ENCODE results near the gene SMCP.

SMCP gene, protein sequence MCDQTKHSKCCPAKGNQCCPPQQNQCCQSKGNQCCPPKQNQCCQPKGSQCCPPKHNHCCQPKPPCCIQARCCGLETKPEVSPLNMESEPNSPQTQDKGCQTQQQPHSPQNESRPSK

DNA sequence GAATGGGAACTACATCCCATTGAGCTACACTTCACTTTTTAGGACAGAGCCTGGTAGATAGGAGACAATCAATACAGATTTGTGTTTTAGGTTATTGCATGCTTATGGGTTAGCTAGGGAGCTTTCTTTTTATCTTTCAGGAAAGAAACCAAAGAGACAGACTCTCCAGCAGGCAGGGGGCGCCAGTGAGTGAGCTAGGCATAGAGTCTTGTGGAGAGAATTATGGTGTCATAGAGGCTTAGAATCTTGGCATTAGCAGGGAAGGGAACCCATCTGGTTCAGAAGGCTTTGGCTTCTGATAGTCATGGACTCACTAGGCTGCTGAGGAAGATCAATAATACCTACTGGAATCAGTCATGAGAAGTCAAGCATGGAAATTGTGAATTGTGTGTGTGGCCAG is at the start of gene SMCP:
Gene SMCP, plus strand, starts transcription at position 281 of the 400 bp plus-strand sequence. CDS start 6,101 bp downstream, outside the sequence.
- DNase-seq (ENCODE audit: low spot score): no peak

DNA sequence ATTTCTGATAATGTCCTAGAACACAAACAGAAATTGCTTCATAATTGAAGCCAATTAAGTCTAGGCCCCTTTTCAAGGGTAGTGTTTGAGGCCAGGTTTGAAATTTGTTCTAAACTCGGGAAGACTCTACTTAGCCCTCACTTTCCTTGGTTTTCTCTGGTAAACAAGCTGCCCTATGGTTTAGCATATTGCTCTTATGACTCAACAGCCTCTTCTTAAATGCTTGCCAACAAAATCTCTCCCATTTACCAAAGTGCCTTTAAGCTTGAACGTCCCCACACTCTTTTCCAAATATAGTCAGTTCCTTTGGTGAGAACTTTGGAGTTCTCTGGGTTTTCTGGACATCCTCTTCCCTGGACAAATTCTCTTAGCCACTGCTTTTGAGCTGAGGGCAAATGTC is 41.3 kb upstream of the SMCP start:
- no peak for DNase-seq (ENCODE audit: low spot score)

DNA sequence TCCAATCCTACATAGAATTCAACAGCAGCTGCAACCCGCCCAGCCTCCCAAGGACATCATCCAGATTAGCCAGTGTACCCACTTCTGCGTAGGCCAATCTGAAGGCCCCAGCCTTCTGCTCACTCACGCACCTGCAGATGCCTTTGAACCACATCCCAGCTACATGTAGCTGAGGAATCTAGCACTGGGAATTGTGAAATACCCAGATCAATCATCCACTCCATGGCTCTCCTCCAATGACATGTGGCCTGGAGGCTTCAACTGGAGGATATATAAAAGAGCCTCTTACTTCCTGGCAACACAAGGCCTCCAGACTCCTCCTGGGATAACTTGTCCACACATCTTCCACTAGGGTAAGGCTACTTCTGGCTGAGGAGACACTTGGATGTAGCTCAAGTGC is 35.6 kb upstream of the SMCP start, which contains the start of gene LCE6A:
Gene LCE6A, plus strand, starts transcription at position 301 of the 400 bp plus-strand sequence. CDS start 665 bp downstream, outside the sequence.
- DNase-seq (ENCODE audit: low spot score): no peak

DNA sequence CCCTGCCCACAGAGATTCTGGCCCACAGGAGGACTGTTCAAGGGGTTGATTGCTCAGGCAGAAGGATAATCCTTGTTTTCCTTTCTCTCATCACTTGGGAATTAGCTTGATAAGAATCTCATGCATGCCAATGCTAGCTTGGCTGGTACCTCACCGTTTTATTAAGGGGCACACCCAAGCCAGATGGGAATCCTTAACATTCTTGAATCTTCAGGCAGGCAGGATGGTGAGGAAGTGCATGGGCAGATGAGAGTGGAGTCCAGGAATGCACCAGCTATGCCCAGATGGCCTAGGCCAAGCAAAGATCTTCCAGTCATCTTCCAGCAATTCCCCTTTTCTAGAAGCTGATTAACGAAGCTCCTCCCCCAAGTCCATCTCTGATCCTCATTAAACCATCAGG is 22.5 kb upstream of the SMCP start:
- DNase-seq (ENCODE audit: low spot score): no peak

DNA sequence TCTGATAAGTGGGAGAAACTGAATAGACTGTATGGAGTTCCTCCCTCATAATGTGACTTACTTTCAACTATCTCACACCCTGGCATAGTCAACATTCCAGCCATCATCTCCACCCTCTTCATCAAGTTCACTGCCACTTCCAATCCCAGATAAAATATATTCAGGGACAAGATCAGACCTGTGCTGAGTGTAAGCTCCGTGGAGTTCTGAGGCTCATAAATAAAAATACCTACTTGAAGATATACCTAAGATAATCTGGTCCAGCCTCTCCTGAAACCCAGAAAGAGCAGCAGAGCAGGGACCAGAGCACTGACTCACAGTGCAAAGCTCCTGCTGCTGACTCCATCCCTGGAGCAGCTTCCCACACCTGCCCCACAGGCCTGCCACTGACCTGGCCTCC is 20.1 kb upstream of the SMCP start:
- DNase-seq (ENCODE audit: low spot score): no peak

DNA sequence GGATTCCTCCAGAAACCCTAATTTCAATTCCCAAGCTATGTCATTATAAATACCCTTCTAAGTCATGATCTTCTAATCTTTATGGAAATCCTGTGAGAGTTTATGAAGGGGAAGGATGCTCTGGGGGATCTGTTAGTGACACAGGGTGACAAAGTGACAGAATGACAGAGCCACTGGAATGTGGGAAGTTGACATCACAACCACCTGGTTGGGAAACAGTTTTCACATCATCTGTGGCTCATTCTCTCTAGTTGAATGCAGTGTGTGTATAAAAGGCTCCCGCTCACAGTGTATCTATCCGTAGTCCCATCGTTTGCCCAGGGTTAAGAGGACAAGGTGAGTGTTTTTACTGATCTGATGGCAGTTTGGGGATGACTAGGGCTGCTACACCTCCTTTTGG is 18.4 kb upstream of the SMCP start, which contains the start of gene LCE7A:
Gene LCE7A, plus strand, starts transcription at position 301 of the 400 bp plus-strand sequence. CDS start 702 bp downstream, outside the sequence.
- no peak for DNase-seq (ENCODE audit: low spot score)

DNA sequence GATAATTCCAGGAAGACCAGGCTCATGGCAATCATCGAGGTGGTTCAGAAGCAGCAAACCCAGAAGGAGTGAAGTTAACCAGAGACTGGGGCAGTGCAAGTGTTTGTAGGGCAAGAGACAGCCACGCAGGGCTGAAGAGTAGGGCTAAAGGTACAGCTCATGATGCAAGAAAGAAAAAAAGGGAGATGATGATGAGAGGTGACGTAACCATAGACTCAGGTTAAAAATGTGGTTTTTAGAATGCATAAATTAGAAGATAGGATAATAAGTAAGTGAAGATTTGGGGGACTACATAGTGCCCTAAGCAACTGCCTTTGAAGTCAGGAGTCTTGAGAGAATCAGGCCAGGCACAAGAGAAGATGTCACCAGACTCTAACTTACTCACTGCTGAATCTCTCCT is 18.0 kb upstream of the SMCP start:
- no peak for DNase-seq (ENCODE audit: low spot score)

DNA sequence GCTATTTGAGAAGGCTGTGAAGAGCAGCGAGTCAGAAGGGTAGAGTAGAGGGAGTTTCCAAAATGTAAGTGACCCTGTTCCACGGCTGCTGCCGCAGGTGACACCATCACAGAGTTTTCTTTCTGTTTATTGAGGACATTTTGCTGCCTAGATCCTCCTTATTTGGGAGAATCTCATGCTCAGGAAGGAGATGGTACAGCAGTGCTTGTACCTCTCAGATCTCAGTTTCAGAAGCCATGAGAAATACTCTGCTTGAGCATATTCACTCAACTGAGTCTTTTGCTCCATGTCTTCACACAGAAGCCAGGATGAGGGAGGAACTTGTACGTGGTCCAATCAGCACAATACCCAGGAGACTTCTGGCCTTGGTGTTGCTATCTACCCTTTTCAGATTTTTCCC is 16.7 kb upstream of the SMCP start:
- DNase-seq (ENCODE audit: low spot score): no peak

DNA sequence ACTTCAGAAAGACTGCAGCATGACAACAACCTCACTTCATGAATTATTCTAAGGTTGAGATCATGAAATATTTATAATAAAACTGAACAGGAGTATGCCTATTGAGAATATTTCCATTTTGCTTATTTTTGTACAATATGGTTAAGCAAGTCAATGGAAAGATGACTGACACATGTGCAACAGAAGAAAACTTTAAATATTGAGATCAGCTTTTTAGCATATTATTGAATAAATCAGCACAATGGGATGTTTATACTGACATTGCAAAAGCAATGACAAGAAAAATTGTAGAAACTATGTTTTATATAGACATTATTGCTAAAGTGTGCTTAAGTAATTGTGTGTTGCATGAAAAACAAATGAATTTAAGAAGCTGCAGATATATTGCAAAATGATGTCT is 13.7 kb upstream of the SMCP start:
- no peak for DNase-seq (ENCODE audit: low spot score)

DNA sequence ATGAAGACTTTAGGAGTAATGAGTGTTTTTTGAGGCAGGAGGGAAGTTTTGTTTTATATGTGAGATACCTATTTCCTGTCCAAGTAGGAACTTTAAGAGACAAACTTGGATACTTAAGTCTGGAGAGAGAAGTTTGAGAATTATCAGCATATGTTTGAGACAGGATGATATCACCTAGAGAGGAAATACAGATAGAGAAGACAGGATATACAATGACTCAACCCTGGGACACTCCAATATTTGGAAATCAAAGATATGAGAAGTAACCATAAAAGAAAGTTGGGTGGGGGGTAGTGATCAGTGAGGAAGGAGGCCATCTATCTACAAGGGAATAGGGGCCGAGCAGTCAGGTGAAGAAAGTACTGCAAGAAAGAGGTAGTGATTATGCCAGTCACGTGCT is 11.8 kb upstream of the SMCP start:
- no peak for DNase-seq (ENCODE audit: low spot score)

DNA sequence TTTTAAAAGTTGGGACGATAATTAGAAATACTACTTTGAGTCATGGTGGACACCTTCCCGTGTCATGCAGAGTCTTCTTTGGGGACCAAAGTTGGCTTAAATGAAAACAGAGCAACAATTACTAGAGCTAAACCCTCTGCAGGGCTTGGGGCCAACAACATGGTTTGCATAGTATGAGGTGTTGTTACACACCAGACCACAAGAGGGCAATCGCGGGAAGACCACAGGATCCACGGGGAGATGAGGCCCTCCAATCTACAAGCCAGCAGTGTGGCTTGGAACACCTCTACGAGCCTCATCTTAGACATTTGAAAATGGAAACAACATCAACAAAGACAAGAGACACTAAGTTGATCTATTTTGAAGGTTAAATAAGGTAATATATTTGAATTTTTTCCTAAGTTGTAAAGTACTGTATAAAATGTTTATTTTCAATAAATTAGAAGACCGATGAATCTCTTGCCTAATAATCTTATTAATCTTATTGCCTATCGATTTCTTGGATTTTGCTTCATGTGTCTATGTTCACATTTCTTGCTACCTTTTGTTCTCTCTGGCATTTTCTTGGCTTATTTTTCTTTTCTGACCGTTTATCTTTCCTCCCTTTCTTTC is 8.2 kb upstream of the SMCP start:
- DNase-seq (ENCODE audit: low spot score): peak; percentile 89

DNA sequence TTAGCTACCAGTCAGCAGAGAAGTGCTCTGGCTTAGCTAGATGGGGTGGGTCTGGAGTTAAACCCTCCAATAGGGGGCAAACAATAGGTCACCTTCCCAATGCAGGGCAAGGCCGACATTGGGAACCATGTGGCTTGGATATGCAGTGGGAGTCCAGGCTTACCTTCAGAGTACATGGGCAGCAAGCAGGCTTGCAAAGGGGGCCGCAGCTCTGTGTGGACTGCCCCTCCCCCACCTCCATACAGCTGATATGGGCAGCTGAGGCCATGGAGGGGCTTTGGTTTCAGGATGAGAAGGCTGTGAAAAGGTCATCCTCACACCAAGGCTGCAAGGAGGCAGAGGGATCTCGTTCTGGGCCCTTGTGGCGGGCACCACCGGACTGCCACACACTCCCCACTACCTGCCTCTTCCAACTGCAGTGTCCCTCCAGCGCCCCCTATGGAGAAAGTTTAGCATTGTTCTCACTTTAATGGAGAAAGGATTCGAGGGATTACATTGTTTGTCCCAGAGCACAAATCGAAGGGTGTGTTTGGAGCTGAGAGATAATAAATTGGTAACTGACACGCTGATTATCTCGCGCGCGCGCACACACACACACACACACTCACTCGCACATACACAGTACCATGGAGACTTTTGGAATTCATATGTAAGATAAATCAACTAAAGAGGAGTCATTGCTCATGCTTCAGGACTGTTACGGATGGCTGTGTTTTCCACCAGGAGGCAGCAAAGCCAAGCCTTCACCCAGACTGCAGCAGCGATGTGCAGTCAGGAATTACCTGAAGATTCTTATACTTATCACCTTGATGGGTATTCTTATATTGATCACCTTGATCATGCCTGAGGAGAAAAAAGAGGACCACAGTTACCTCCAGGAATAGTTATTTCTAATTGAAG is 7.0 kb upstream of the SMCP start:
- peak; percentile 46 for DNase-seq (ENCODE audit: low spot score)

DNA sequence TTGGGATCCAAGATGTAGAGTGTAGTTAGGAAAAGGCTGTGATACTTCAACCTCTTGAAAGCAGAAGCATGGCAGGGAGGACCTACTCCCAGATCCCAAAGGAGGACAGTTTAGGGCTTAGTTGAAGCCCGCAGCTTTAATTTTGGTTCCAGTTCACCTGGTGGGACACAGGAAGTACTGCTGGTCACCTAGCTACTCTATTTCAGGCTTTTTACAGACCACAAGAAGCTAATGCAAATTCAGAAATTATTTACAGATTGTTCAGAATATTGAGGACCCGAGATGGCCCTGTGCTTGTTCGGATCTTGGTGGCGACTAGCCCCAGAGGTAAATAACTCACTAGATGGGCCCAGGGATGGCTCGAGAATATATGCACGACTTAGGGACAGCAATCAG is 6.4 kb upstream of the SMCP start:
- DNase-seq (ENCODE audit: low spot score): no peak

DNA sequence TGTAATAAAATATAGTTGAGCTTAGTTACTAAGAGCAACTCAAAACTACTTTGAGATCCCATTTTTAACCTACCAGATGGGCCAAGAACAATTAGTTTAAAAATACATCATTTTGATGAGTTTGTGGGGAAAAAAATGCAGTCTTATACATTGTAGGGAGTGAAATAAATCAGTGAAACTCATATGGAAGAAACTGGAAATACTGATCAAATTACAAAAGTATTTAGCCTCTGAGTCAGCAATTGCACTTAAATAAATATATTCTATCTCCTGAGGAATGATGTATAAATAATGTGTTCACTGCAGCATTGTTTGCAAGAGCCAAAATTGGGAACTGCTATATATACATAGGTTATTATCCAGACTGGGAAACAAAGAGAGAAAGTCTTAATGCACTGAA is 4.6 kb upstream of the SMCP start:
- no peak for DNase-seq (ENCODE audit: low spot score)

DNA sequence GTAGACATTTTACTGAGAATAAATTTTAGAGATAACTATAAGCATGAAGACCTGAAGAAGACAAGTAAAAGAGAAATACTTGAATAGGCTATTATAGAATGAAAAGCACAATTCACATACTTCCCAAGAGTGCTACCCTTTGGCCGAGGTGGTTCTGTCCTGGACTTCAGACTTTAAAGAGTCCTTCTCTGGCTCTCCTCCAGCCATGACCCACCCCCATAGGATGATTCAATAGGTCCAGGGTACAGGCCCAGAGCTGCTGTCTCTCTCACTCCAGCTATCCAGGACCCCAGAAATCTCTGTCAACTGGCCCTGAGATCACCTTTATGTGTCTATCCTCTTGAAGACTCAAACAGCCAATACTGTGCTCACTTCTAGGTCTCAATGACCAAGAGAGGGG is 1.3 kb upstream of the SMCP start:
- DNase-seq (ENCODE audit: low spot score): no peak

DNA sequence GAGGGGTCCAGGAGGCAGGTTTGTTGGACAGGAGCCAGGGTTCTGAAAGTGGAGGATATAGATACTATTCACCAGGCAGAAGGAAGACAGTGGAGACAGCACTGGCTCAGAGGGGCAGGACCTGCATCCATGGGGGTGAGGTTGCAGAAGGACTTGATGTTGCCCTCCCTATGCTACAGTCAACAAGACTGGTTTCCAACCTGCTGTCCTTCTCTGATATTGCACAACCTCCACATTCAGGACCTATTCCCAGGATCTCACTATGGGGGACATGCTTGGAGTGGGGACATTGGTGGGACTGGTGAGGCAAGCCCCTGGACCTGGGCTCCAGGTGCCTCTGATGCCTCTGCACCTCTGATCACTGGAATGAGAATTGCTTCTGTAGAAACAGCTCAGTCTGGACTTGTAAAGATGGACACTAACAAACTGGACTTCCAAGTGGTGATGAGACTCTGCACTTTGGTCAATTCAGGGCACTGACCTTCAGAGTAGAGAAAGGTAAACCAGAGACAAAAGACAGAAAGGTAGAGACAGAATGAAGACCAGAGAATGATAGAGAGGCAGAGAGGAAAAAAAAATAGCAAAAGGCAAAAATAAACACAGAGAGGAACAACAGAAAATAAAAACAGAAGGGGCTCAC is 1.6 kb downstream of the SMCP start:
- DNase-seq (ENCODE audit: low spot score): no peak

DNA sequence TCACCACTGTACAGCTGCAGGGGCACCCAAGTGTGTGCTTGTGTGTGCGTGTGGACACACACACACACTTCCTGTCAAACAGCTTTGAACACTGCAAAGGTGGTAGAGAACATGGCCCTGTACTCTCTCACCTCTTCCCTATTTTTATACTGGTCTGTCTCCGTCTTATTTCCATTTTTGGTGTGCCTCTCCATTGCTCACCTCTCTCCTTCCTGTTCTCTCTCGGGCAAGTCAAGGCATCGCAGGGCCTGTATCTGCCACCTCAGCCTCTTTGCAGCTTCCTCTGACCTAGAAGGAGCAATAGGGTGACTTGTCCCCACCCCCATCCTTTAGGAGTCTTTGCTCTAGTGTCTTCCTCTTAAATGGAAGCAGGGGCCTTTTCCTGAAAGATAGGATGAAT is 2.2 kb downstream of the SMCP start:
- no peak for DNase-seq (ENCODE audit: low spot score)

DNA sequence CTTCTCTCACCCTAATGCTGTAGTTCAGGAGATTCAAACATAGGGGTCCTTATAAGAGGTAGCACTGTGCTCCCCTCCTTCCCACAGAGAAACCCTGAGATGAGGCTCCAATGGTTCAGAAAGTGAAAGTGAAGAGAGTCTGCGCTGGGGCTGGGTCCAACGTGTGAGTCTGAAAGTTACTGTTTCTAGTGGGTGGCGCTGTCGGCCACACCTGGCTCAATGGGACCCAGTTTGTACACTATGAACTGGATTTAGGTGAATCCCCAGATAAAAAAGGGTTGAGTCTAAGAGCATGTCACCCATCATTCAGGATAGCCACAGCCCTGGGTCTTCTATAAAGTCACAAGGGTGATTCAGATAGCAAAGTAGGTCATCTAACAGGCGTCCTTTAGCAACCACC is 2.8 kb downstream of the SMCP start:
- DNase-seq (ENCODE audit: low spot score): no peak

DNA sequence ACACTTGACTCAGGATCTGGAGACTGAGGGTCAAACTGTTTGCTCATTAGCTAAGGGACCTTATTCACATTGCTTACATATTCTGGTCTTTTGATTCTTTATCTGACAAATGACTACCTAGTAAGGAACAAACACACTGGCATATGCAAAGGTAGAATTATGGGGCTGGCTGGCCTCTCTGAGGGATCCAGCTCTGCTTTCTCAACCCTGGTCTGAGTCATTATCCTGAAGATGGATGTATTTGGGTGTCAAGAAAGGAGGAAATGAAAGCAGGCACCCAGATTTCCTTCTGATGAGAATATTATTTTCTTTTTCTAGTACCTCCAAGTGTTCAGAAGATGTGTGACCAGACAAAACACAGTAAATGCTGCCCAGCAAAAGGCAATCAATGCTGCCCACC is 6.0 kb downstream of the SMCP start:
- DNase-seq (ENCODE audit: low spot score): no peak

DNA sequence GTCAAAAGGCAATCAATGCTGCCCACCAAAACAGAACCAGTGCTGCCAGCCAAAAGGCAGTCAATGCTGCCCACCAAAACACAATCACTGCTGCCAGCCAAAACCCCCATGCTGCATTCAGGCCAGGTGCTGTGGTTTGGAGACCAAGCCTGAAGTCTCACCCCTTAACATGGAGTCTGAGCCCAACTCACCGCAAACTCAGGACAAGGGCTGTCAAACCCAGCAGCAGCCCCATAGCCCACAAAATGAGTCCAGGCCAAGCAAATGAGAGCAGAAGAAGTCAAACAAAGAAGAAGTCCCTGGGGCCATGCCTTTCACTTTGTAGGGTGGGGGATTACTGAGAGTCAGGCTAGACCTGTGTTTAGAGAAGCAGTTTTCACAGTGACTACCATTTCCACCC is 6.4 kb downstream of the SMCP start:
- no peak for DNase-seq (ENCODE audit: low spot score)

DNA sequence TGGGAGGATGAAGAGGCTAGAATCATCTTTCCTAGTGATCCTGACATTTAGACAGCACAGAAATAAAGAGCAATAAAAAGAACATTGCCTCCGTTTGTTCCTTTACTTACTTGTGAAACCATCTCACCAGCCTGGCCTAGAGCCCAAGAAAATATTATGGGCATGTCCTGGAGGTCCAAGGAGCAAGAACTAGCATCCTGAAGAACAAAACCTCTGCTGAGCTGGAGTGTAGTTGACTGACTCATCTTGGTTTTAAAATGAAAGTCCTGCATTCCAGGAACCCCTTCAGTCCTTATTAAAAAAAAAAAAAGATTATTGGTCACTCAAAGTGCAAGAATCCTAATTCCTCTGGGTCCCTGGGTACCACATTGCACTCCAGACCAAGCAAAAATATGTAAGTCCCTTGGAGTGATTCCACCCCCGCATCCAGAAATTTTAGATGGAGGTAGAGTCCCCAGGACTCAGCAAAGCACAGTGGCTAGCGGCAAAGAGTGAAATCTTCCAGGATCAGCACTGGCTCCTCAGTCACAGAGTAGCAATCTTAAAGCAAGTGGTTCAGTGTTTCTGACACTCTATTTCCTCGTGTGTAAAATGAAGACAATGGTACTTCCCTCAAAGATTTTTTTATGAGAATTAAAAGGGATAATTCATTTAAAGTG is 7.0 kb downstream of the SMCP start:
- no peak for DNase-seq (ENCODE audit: low spot score)

DNA sequence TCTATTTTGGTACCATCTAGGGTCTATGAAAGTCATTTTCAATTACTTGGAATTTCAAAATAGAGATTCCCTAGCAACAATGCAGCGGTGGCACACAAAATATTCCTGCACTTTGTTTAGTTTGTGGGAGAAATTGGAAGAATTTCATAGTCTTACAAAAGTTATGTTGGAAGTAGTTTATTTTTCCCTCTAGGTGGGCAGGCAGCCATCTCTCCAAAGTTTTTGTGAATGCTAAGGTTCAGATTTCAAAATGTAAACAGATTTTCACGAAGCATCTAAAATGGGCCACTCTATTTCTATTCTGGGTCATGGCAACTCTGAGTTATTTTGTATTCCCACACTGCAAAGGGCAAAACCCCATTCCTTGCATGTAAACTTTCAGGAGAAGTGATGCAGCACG is 8.0 kb downstream of the SMCP start:
- DNase-seq (ENCODE audit: low spot score): no peak
